ENCODE measurements around the gene TEKTIP1. TPM values are rescaled to one million over a fixed set of nuclear protein-coding genes. Genes with fewer than 3 reads are reported as not detected.

Gene TEKTIP1
- total RNA-seq, 1 experiment from 2014 or later: not detected

DNA sequence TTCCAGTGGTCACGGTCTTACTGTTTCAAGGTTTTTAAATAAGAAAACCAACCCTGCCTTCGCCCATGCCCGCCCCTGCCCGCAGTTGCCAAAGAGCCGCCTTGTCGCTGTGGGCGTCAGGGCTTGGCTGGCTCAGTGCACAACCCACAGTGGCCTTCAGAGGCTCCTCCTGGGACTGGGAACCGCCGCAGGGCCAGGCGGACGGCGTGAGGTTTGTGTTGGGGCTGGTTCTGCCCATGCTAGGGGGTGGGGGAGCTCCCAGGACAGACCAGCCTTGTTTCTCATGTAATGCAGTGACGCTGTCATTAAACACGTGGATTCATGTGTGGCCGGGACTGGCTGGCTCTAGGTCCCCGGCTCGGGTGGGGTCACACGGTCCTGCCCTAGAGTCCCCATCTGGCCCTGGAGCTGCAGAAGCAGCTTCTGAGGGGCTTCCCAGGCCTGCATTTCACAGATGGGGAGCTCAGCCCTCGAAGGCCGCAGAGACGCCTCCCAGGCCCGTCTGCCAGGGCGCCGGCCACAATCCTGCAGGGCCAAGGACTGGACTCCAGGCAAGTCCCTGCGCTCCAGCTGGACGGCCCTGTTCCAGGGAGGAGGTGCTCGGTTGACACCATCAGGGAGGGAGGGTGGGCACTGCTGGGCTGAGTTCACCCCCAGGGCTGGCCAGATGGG lies 2.4 kb upstream of the TEKTIP1 start:
- Histone ChIP-seq H3K4me3 (ENCODE audit: low read depth in 2 of 2, low read length in 2 of 2) (no peak overlapping the region), H3K27me3 (ENCODE audit: control insufficient read depth, insufficient read depth, low read length) (no peaks in the 10 kb centered on the region), H3K4me1 (ENCODE audit: control insufficient read depth, insufficient read depth, low read length) (peaks cover 7% of the 10 kb centered on the region; the same call in 1 of the 2 replicates), H3K27ac (ENCODE audit: low read length) (no peak overlapping the region), H3K36me3 (ENCODE audit: control insufficient read depth, insufficient read depth, low read length) (no peaks in the 10 kb centered on the region; the same call in 1 of the 2 replicates), H3K9me3 (ENCODE audit: control insufficient read depth, insufficient read depth, low read depth, low read length) (no peaks in the 10 kb centered on the region)
- TF ChIP-seq TCF7L2 (IDR thresholded peaks at IDR 0.05; ENCODE audit: low read depth, low read length) (no peak), POLR2AphosphoS5 (IDR thresholded peaks at IDR 0.05; ENCODE audit: low read depth, low read length) (no peak), REST (IDR thresholded peaks at IDR 0.05; ENCODE audit: insufficient read depth in 1 of 2, low read depth in 2 of 2, low read length in 1 of 2) (no peak), CTCF (IDR thresholded peaks at IDR 0.05) (no peak), SIN3A (IDR thresholded peaks at IDR 0.05; ENCODE audit: borderline replicate concordance, insufficient read depth, low read depth, low read length) (no peak)
- DNase-seq (ENCODE audit: low read depth, low spot score): no peak
- in situ Hi-C loops (cut with HindIII; ENCODE audit: low pct_unique_long_range_greater_than_20kb, low sequenced_read_pairs) (no loop called here), intact Hi-C loops (cut with micrococcal nuclease; ENCODE audit: unreplicated experiment) (no loop called here)
- BruUV-seq (replicated peaks): no TSS peak
- peak; percentile 6; the same call in 1 of the 2 replicates for ATAC-seq
- ChIA-PET POLR2A (no interaction called here), CTCF (no interaction called here)

GRCh38 chr19:3537101-3537437 lies 1.9 kb upstream of the TEKTIP1 start:
- no TSS peak for BruUV-seq (replicated peaks)
- TF ChIP-seq REST (IDR thresholded peaks at IDR 0.05; ENCODE audit: insufficient read depth in 1 of 2, low read depth in 2 of 2, low read length in 1 of 2) (no peak), CTCF (IDR thresholded peaks at IDR 0.05) (no peak), POLR2AphosphoS5 (IDR thresholded peaks at IDR 0.05; ENCODE audit: low read depth, low read length) (no peak), TCF7L2 (IDR thresholded peaks at IDR 0.05; ENCODE audit: low read depth, low read length) (no peak), SIN3A (IDR thresholded peaks at IDR 0.05; ENCODE audit: borderline replicate concordance, insufficient read depth, low read depth, low read length) (no peak)
- ChIA-PET POLR2A (no interaction called here), CTCF (no interaction called here)
- ATAC-seq (peak; percentile 4; the same call in 1 of the 2 replicates), DNase-seq (ENCODE audit: low read depth, low spot score) (no peak)
- in situ Hi-C loops (cut with HindIII; ENCODE audit: low pct_unique_long_range_greater_than_20kb, low sequenced_read_pairs) (no loop called here), intact Hi-C loops (cut with micrococcal nuclease; ENCODE audit: unreplicated experiment) (no loop called here)
- H3K27me3 ChIP-seq (ENCODE audit: control insufficient read depth, insufficient read depth, low read length): no peaks in the 10 kb centered on the region
- no peaks in the 10 kb centered on the region for H3K9me3 ChIP-seq (ENCODE audit: control insufficient read depth, insufficient read depth, low read depth, low read length)
- H3K4me3 ChIP-seq (ENCODE audit: low read depth in 2 of 2, low read length in 2 of 2): no peak overlapping the region
- no peaks in the 10 kb centered on the region; the same call in 1 of the 2 replicates for H3K36me3 ChIP-seq (ENCODE audit: control insufficient read depth, insufficient read depth, low read length)
- no peak overlapping the region for H3K27ac ChIP-seq (ENCODE audit: low read length)
- H3K4me1 ChIP-seq (ENCODE audit: control insufficient read depth, insufficient read depth, low read length): peaks cover 7% of the 10 kb centered on the region; the same call in 1 of the 2 replicates
